C4-2B (cell line): ENCODE data around the gene MAPK7.
A peak's percentile ranks its signal among the peaks of the same experiment; 100 is the strongest.

Source experiments
- H3K27ac ChIP-seq: fragments of 450-650 bp; 2 replicates; pipeline ENCODE4 v1.5.1; 2017
- CTCF ChIP-seq: fragments of 450-650 bp; conservative IDR thresholded peaks from 2 replicates; pipeline ENCODE4 v1.5.1; 2017; ENCODE audit warnings: mild to moderate bottlenecking
- ZFX ChIP-seq: fragments of 450-650 bp; IDR thresholded peaks from 2 replicates; pipeline ENCODE4 v1.6.1; 2017

The MAPK7 gene

DNA sequence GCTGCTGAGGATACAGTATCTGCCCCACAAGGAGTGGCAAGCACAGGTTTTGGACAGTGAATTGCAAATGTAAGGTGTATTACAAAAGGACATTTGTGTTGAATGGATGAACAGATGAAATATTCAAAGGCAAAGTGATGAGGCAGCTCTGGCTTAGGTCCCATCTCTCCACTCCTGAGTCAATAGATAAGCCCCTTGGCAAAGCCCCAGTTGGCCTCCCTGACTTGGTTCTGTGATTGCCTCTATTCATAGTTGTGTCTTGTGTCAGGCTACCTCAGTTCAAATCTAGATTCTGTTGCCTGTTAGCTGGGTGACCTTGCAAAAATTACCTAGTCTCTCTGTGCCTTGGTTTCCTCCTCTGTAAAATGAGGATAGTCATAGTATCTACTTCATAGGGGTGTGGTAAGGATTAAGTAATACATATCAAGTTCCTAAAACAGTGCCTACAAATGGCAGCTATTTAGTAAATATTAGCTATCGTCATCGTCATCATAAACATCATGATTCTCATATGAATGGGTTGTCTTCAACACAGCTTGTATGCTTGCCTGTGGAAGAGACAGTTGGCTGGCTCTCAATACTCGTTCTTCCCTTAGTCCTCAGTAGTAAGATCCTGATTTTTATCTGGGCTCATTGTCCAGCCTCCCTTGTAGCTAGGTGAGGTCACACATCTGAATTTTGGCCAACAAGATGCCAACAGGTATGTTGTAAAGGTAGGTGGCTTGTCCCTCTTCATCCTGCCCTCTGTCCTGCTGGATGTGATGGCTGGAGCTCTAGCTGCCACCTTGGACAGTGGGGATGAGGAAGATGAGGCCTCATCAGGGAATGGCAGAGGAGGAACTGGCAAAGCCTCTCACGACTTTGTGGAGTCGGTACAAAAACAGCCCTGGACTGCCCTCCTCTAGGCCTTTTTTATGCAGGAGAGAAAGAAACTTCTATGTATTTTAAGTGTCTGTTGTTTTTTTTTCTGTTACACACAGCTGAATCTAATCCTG, 10.8 kb downstream of the MAPK7 start:
- no peak for TF ChIP-seq ZFX
- no peak for TF ChIP-seq CTCF
- H3K27ac ChIP-seq = peak overlapping the region; percentile 15

- no peak overlapping the region for H3K27ac ChIP-seq
- TF ChIP-seq CTCF = no peak
- TF ChIP-seq ZFX = no peak
Observed at GRCh38 chr17:19390951-19391350, 12.7 kb downstream of the MAPK7 start.

GRCh38 chr17:19391432-19391831, 13.1 kb downstream of the MAPK7 start:
- no peak overlapping the region for H3K27ac ChIP-seq
- TF ChIP-seq ZFX = no peak
- TF ChIP-seq CTCF = no peak

- H3K27ac ChIP-seq = no peak overlapping the region
- TF ChIP-seq CTCF (no peak), ZFX (no peak)
Observed at GRCh38 chr17:19392303-19392702, 14.0 kb downstream of the MAPK7 start.

- no peak overlapping the region for H3K27ac ChIP-seq
- TF ChIP-seq ZFX = no peak
- no peak for TF ChIP-seq CTCF
Observed at GRCh38 chr17:19397556-19398041, 19.3 kb downstream of the MAPK7 start.

DNA sequence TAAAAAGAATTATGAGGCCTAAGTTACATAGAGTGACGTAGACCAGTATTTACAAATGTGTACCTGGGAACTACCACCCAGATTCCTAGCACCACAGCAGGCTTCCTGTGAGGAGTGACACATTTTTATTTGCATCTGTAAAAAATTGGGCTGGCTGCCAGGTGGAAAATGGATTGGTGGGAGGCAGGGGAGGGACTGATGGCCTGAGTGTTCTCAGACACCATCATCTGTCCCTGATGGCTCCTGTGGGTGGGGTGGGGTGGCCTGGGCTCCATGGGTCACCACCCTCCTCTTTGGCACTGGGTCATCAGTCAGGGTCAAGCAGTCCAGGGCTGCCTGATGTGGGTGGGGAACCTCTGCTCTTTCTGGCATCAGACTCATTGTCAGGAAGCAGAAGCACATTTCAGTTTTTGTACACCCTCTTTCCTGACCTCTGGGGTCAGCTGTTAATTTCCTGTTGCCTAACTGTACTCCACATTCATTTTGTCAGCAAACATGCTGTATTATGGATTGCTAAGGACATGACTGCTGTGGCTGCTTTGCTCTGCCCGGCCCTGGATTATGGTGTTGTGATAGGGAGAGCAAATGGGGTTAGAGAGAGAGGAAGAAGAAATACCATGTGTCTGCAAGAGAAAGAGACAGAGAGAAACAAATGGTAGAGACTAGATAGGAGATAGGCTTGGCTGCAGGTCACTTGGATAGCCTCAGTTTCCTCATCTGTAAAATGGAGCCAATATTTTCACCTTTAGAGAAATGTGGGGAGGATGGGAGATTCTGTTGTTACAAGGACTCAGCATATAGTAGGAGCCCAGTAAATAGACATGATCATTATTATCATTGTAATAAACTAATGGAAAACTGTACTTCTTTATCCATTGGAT, 20.2 kb downstream of the MAPK7 start:
- H3K27ac ChIP-seq = no peak overlapping the region
- TF ChIP-seq ZFX = no peak
- TF ChIP-seq CTCF = no peak
